HUES48 (cell line): ENCODE measurements around the gene PTPRH.
"Not testable (repeated sequence)": the region's sequence is repeated elsewhere in the genome, so short reads cannot be mapped to it uniquely, and the experiment has no call there.

Source experiments
- H3K27ac ChIP-seq: one replicate; pipeline ENCODE4 v1.7.0; 2013; ENCODE audit warnings: low read depth, low read length, inconsistent platforms
- H3K27me3 ChIP-seq: 2 replicates; pipeline ENCODE4 v1.6.1; 2013; ENCODE audit warnings: mild to moderate bottlenecking, low read length; ENCODE audit not compliant: control insufficient read depth, insufficient read depth
- H3K36me3 ChIP-seq: 2 replicates; pipeline ENCODE4 v1.6.1; 2013; ENCODE audit warnings: low read length; ENCODE audit not compliant: control insufficient read depth, insufficient read depth
- H3K4me1 ChIP-seq: 2 replicates; pipeline ENCODE4 v1.6.1; 2013; ENCODE audit warnings: mild to moderate bottlenecking, low read length; ENCODE audit not compliant: control insufficient read depth, insufficient read depth
- H3K4me3 ChIP-seq: 2 replicates; pipeline ENCODE4 v1.5.1; 2013; ENCODE audit warnings: mild to moderate bottlenecking, low read depth, low read length
- H3K9ac ChIP-seq: 2 replicates; pipeline ENCODE4 v1.6.1; 2013; ENCODE audit warnings: mild to moderate bottlenecking, low read depth, low read length, moderate library complexity
- H3K9me3 ChIP-seq: 2 replicates; pipeline ENCODE4 v1.6.1; 2013; ENCODE audit warnings: low read length; ENCODE audit not compliant: control insufficient read depth, insufficient read depth

PTPRH gene

DNA sequence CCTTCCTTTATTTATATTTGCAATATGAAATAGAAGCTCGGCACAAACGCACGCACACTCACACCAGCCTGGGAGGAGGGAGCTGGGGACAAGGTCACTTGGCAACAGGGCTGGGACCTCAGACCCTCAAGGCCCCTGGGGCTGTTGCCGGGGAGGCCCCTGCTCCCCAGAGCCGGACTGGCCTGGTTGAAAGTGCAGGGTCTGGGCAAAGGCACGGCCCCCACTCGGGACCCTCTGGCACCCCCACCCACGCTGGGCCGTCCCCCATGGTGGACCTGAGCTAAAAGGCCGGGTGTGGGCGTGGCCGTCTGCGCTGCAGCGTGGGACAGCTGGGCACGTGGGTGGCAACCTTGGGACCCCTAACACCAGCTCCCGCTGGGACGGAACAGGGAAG lies 20.5 kb upstream of the PTPRH start:
- Histone ChIP-seq H3K9ac (no peak overlapping the region), H3K4me1 (no peaks in the 10 kb centered on the region), H3K36me3 (peaks cover 55% of the 10 kb centered on the region), H3K9me3 (no peaks in the 10 kb centered on the region), H3K4me3 (no peak overlapping the region), H3K27ac (no peak overlapping the region), H3K27me3 (no peaks in the 10 kb centered on the region)

DNA sequence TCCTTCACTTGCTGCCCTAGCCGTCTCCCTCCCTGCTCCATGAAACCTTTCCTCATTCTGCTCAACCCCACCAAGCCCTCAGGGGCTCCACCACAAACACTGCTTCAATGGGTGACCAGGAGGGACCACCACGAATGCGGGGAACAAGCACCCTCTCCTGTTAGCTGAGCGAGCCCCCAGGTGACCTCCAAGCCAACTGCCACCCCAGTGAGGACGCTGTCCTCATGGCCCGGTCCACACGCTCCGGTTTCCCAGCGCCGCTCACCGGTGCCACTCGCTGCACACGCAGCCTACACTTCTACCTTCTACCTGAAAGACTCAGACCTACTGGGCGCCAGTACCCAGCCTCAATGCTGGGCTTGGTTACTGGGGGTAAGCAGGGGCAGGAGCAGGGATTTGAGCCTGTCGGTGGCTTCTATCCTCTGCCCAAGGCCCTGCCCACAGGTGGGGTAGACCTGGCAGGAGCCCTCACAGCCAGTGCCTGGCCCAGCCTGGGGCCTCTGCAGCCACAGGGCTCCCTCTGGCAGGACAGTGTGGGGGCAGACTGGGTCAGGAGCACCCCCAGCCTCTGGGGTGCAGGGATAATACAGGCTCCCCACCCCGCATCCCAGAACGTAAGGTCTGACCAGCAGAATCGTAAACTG lies 20.0 kb upstream of the PTPRH start:
- Histone ChIP-seq H3K9me3 (no peaks in the 10 kb centered on the region), H3K36me3 (peaks cover 50% of the 10 kb centered on the region), H3K27ac (no peak overlapping the region), H3K27me3 (no peaks in the 10 kb centered on the region), H3K9ac (no peak overlapping the region), H3K4me3 (no peak overlapping the region), H3K4me1 (no peaks in the 10 kb centered on the region)

DNA sequence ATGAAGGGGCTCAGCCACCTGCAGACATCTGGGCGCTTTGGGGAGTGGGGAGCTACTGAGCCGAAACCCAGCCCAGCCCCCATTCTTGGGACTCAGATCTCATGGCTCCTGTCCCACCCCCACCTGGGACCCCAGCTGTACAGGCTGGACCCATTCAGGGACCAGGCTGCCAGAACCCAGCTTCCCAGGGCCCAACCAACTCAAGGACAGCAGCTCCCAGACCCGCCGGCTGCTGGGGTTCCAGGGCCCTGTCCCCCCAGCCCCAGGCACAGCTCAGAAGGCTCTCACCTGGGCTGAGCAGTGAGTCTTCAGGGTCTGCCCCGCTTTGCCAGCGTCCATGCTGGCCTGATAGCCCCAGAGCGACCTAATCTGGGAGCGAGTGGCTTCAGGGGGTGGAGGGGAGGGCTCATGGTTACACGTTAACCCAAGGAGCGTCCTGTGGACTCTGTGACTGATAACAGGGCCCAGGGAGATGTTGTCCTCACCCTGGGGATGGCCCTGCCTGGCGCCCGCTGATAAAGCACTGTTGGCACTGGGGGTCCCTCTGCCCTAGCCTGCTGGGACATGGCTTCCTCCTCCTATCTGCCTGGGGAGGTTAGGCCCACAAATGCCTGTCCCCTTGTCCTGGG lies 19.2 kb upstream of the PTPRH start, which contains the start of gene TMEM86B:
TMEM86B (minus strand) TSS at position 361 of the 629 bp plus-strand sequence; CDS start at position 339, 22 bp downstream.
- Histone ChIP-seq H3K4me1 (no peaks in the 10 kb centered on the region), H3K4me3 (no peak within 1 kb of the TSS), H3K27ac (no peak within 1 kb of the TSS), H3K9me3 (no peaks in the 10 kb centered on the region), H3K9ac (no peak within 1 kb of the TSS), H3K27me3 (no peaks in the 10 kb centered on the region), H3K36me3 (peaks cover 44% of the 10 kb centered on the region)

DNA sequence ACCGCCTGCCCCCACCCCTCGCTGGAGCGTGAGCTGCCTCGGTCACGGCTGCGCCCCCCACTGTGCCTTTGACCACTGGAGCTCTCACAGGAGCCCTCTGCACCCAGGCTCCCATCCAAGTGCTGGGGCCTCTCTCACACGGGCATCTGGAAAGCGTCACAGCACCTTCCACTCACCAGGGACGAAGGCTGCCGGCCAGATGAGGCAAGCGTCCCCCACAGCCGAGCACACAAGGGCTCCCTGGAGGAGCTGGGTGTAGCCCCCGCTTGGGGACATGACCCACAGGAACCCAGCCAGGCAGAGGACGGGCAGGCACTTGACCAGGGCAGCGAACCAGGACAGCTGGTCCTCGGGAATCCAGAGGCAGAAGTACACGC lies 18.7 kb upstream of the PTPRH start:
- H3K27me3 ChIP-seq = no peaks in the 10 kb centered on the region
- no peaks in the 10 kb centered on the region for H3K4me1 ChIP-seq
- H3K9ac ChIP-seq = no peak overlapping the region
- peaks cover 39% of the 10 kb centered on the region for H3K36me3 ChIP-seq
- H3K27ac ChIP-seq = no peak overlapping the region
- no peak overlapping the region for H3K4me3 ChIP-seq
- H3K9me3 ChIP-seq = no peaks in the 10 kb centered on the region

DNA sequence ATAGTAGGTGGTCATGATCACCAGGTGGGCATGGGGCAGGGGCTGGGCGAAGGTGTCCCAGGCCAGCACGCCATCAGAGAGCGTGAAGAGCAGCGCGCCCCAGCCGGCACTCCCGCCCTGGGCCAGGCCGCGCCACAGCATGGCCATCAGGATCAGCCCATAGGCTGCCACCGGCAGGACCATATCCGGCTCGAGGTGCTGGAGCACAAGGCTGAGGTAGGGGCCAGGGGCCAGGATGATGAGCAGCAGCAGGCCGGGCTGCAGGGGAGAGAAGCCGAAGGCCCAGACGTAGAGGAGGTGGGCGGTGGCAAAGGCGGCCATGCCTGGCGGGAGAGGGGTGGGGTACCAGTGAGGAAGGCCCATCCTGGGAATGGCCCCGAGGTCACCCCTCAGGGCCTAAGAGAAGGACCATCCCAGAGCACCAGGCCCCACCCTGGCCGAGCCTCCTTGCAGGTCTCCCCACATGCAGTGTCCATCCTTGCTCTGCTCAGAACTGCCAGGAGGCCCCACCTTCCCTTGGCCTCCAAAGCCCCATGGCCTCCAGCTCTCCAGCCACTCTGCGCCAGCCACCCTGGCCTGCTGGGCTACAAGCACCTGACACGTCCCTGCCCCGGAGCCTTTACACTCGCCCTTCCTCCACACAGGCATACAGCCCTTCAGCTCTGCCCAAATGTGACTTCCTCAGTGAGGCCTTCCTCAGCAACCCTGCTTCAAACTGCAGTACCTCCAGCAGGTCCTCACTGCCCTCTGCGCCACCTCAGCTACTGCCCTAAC lies 18.1 kb upstream of the PTPRH start:
- Histone ChIP-seq H3K9ac (no peak overlapping the region), H3K4me1 (no peaks in the 10 kb centered on the region), H3K9me3 (no peaks in the 10 kb centered on the region), H3K36me3 (peaks cover 33% of the 10 kb centered on the region), H3K27ac (no peak overlapping the region), H3K27me3 (no peaks in the 10 kb centered on the region), H3K4me3 (no peak overlapping the region)

DNA sequence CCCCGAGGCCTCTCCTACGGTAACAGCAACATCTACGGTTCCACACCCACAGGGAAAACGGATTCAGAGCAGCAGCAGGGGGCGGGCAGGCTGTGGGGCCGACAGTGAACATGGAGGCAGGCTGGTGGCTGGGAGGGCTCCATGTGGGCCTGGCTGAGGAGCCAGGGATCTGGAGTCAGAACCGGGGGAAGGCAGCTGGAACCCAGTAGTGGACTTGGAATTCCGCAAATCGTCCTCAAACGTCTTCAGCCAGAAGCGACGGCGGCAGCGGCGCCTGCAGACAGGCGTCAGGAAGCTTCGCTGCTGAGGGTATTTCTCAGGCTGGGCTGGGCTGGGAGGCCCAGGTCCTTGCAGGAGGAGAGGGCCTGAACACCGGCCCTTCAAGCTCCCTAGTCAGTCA lies 17.5 kb upstream of the PTPRH start:
- peaks cover 27% of the 10 kb centered on the region for H3K36me3 ChIP-seq
- no peaks in the 10 kb centered on the region for H3K4me1 ChIP-seq
- no peak overlapping the region for H3K27ac ChIP-seq
- no peaks in the 10 kb centered on the region for H3K27me3 ChIP-seq
- no peak overlapping the region for H3K4me3 ChIP-seq
- H3K9me3 ChIP-seq = no peaks in the 10 kb centered on the region
- H3K9ac ChIP-seq = no peak overlapping the region

DNA sequence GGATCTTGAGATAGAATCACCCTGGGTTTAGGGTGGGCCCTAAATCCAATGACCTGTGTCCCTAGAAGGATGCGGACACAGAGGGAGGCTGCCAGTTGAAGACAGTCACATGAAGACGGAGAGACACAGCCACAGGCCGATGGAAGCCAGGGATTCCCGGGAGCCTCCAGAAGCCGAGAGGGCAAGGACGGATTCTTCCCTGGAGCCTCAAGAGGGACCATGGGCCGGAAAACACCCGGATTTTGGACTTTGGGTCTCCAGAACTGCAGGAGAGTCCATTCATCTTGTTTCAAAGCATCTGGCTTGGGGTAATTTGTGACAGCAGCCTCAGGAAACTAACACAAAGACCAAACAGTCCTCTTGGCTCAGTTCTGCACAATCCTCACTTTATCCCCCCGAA lies 17.0 kb upstream of the PTPRH start:
- H3K4me3 ChIP-seq = no peak overlapping the region
- no peaks in the 10 kb centered on the region for H3K9me3 ChIP-seq
- peaks cover 22% of the 10 kb centered on the region for H3K36me3 ChIP-seq
- H3K27me3 ChIP-seq = no peaks in the 10 kb centered on the region
- no peaks in the 10 kb centered on the region for H3K4me1 ChIP-seq
- H3K27ac ChIP-seq = no peak overlapping the region
- H3K9ac ChIP-seq = no peak overlapping the region

DNA sequence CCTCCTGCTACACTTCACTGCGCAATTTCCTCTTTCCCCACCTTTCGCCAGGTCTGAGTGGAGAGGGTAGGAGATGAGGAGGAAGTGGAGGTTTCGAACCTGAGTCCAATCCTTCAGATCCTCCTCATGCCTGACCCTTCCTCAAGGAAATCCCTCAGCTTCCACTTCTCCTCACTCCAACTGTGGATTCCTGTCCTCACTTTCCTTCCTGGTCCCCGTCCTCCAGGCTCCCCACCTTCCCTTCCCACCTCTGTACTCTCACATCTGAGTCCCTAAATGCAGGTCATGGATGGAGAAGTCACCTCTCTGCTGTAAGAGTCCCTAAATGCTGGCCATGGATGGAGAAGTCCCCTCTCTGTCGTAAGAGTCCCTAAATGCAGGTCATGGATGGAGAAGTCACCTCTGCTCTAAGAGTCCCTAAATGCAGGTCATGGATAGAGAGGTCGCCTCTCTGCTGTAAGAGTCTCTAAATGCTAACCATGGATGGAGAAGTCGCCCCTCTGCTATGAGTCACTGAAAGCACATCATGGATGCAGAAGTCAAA lies 16.2 kb upstream of the PTPRH start:
- peaks cover 16% of the 10 kb centered on the region for H3K36me3 ChIP-seq

DNA sequence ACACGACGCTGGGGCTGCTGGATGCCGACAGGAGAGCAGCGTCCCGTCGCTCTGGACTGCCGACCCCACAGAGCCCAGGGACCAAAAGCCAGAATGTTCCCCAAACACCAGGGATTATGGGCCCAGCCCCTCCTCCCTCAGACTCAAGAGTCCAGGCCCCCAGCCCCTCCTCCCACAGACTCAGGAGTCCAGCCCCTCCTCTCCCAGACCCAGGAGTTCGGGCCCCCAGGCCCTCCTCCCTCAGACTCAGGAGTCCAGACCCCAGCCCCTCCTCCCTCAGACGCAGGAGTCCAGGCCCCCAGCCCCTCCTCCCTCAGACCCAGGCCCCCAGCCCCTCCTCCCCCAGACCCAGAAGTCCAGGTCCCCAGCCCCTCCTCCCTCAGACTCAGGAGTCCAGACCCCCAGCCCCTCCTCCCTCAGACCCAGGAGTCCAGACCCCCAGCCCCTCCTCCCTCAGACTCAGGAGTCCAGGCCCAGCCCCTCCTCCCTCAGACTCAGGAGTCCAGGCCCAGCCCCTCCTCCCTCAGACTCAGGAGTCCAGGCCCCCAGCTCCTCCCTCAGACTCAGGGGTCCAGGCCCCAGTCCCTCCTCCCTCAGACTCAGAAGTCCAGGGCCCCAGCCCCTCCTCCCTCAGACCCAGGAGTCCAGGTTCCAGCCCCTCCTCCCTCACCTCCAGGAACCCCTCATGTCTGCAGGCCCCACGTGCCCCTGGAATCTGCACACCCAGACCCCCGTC lies 15.5 kb upstream of the PTPRH start:
- H3K9me3 ChIP-seq, H3K9ac ChIP-seq, H3K27me3 ChIP-seq, H3K4me3 ChIP-seq, H3K4me1 ChIP-seq, H3K27ac ChIP-seq: not testable (repeated sequence)
- H3K36me3 ChIP-seq = peaks cover 16% of the 10 kb centered on the region

More for the DNA sequence above, 16.2 kb upstream of the PTPRH start:
- Histone ChIP-seq H3K27ac (no peak overlapping the region), H3K4me3 (no peak overlapping the region), H3K27me3 (no peaks in the 10 kb centered on the region), H3K4me1 (no peaks in the 10 kb centered on the region), H3K9ac (no peak overlapping the region), H3K9me3 (no peaks in the 10 kb centered on the region)

DNA sequence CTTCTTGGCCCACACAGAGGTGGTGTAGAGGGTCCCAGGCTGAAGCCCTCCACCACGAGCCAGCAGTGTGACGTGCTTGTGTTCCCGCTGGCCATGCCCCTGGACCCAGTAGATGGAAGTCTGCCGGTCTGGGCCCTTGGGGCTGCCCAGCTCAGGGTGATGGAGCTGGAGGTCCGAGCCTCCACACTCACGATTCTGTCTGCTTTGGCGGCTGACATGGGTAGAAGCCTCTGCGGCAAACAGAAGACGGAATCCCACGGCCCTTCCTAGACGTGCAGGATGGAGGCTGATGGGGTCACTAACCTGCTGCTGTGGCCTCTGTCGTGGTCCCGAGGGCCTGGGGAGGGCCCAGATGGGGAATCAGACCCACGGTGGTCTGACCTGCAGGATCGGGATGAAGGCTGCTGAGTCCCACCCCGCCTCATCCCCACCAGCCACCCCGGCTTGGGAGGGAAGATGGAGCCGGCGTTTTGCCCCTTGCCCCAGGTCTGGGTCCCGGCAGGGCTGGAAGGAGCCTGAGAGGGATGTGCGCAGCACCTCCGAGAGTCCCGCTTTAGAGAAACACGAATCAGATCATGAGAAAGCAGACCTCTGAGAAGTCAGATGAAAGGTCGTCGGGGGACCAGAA lies 14.9 kb upstream of the PTPRH start:
- peaks cover 16% of the 10 kb centered on the region for H3K36me3 ChIP-seq
- no peak overlapping the region for H3K9ac ChIP-seq

More for the DNA sequence above, 14.9 kb upstream of the PTPRH start:
- no peaks in the 10 kb centered on the region for H3K4me1 ChIP-seq
- no peaks in the 10 kb centered on the region; the same call in 1 of the 2 replicates for H3K9me3 ChIP-seq
- H3K27ac ChIP-seq = no peak overlapping the region
- no peaks in the 10 kb centered on the region for H3K27me3 ChIP-seq
- H3K4me3 ChIP-seq = no peak overlapping the region
